SH-SY5Y (cell line): ENCODE data around the gene PCSK4.

Experiments
- GATA2 ChIP-seq: IDR thresholded peaks from 2 replicates; pipeline ENCODE4 v1.6.1; 2011; ENCODE audit warnings: mild to moderate bottlenecking, low read depth, low read length
- GATA3 ChIP-seq: IDR thresholded peaks from 2 replicates; pipeline ENCODE4 v1.6.1; 2011; ENCODE audit warnings: low read depth, mild to moderate bottlenecking, low read length, moderate library complexity

The PCSK4 gene

GRCh38 chr19:1466461-1467214 lies 23.5 kb downstream of the PCSK4 start:
- TF ChIP-seq GATA2 (no peak), GATA3 (no peak)

GRCh38 chr19:1466018-1466460 lies 24.1 kb downstream of the PCSK4 start:
- TF ChIP-seq GATA2 (no peak), GATA3 (no peak)

- TF ChIP-seq GATA3 = no peak
- TF ChIP-seq GATA2 = no peak
Measured at GRCh38 chr19:1465191-1466016, 24.7 kb downstream of the PCSK4 start.

- TF ChIP-seq GATA2 (no peak), GATA3 (no peak)
Measured at GRCh38 chr19:1461862-1462261, 28.3 kb downstream of the PCSK4 start.

- TF ChIP-seq GATA3 (no peak), GATA2 (no peak)
Measured at GRCh38 chr19:1460033-1460995, 29.8 kb downstream of the PCSK4 start.

GRCh38 chr19:1459479-1459878 lies 30.7 kb downstream of the PCSK4 start:
- TF ChIP-seq GATA2 (no peak), GATA3 (no peak)

GRCh38 chr19:1457892-1458291 lies 32.3 kb downstream of the PCSK4 start:
- TF ChIP-seq GATA2 = no peak
- no peak for TF ChIP-seq GATA3

- no peak for TF ChIP-seq GATA2
- TF ChIP-seq GATA3 = no peak
Measured at GRCh38 chr19:1457031-1457739, 33.0 kb downstream of the PCSK4 start.

- TF ChIP-seq GATA3 (no peak), GATA2 (no peak)
Measured at GRCh38 chr19:1456121-1456900, 33.8 kb downstream of the PCSK4 start.

- no peak for TF ChIP-seq GATA2
- no peak for TF ChIP-seq GATA3
Measured at GRCh38 chr19:1455336-1456120, 34.6 kb downstream of the PCSK4 start.

- TF ChIP-seq GATA2 (no peak), GATA3 (no peak)
Measured at GRCh38 chr19:1455002-1455335, 35.2 kb downstream of the PCSK4 start.

GRCh38 chr19:1453525-1454364 lies 36.4 kb downstream of the PCSK4 start:
- no peak for TF ChIP-seq GATA3
- no peak for TF ChIP-seq GATA2
